AG20443 (cell line): ENCODE results near the gene HDHD5.
A peak's percentile ranks its signal among the peaks of the same experiment; 100 is the strongest.

Experiments used
- DNase-seq: peaks from one replicate; pipeline ENCODE4 v3.0.0; 2012; ENCODE audit warnings: low spot score, mixed read lengths

Gene HDHD5

GRCh38 chr22:17120281-17120680, 38.8 kb downstream of the HDHD5 start:
- peak; percentile 81 for DNase-seq

DNA sequence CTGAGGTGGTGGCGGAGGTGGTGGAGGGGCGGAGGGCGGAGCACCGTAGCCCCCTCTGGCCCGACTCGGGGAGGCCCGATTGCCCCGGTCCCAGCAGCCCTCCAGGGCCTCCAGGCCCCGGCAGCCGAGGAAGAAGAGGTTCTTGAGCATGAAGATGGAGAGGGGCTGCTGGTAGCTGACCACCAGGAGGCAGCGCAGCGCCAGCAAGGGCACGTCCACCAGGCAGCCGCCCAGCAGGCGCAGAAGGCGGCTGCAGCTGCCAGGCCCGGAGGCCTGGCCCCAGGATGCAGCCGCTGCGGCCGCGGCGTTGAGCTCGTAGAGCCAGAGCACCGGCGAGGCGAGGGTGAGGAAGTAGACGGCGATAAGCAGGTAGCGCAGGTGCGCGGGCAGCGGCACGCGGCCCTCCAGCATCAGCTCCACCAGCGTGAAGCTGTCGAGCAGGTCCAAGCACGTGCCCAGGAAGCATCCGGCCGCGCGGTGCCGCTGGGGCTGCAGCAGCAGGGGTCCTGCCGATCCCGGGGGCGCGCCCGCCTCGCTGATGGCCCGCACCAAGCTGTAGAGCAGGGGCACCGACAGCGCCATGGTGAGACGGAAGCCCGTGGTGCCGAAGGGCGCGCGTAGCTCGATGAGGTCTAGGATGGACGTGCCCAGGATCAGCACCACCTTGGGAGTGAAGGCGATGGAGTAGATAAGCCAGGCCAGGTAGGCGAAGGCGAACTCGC, 39.4 kb downstream of the HDHD5 start:
- DNase-seq = no peak

- no peak for DNase-seq
Measured at GRCh38 chr22:17118342-17118741, 40.7 kb downstream of the HDHD5 start.

DNA sequence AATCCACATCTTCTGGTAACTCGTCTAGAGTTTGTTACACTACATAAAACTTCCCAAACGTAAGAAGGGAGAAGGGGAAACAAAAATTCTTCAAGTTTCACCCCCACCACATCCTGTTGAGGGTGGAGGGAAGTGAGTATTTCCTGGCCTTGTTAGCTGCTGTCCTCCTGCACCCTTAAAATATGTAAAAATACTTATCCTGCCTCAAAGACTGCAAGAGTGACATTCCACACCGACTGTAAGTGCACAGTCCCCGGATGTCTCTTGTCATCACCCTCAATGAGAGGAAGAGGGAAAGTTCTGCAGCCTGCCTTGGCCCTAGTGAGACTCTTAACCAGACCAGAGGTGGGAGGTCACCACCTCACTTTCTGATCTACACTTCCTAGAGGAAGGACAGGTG, 41.2 kb downstream of the HDHD5 start:
- DNase-seq = no peak

DNA sequence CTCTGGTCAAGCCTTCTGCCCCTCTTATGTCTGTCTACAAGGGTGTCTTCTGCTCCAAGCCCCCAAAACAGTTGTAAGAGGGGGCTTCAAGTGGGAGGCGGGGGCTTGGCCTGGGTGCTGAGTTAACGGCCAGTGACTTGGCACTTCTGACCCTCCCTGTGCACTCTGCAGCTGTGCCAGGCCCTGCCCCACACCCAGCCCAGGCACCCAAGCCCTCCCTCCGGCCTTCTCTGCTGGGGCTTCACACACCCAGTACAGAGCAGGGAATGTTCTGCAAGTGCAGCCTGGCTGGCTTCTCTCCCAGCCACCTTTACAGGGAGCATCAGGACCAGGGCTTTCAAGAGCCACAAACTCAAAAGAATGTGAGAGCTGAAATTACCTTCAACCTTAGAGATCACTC, 41.7 kb downstream of the HDHD5 start:
- no peak for DNase-seq

DNA sequence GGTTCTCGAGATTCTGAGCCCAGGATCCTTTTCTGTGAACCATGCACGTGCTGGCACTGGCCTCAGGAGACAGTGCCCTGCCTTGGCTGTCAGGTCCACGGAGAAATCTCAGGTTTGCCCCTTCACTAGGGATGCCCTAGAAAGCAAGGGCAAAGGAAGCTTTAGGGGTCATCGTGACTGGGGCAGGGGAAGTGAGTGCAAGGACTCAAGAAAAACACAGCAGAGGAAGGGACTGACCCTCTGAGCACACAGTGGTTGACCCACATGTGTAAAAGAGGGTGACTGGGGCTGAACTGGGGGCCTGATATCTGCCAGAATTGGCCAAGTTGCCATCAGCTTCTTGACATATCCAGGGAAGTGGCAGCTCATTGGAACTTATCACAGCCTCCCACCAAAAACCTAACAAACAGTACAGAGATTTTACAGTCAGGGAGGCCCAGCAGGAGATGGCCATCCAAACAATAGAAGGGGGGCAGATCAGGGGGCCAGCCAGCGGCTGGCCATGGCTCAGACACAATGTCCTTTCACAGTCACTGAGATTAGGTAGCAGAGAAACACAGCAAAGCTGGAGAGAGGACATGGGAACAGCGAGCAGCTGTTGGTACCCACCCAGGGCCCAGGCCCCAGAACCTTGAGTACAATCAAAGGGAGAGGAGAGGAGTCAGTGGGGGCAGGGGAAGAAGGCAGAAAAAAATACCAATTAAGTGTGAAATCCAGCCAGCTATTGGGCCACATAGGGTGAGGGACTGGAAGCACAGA, 42.3 kb downstream of the HDHD5 start:
- DNase-seq = no peak

- DNase-seq = no peak
Measured at GRCh38 chr22:17115945-17116565, 43.0 kb downstream of the HDHD5 start.

DNA sequence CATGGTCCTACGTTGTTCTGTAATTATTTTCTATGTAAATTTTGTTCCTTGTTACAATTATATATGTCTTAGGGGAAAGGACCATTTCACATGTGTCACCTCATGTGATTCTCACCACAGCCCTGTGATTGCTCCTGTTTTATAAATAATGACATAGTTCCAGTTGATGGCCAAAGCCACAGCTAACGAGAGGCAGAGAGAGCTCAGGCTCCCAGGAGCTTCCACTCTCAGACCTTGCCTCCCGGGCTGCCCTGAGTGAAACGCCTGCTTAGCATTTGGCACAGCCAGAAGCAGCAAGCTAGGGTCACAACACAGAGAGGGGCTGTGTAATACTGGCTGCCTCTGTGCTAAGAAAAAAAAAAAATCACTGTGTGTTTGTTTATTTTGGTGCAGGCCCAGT, 43.8 kb downstream of the HDHD5 start:
- no peak for DNase-seq

DNA sequence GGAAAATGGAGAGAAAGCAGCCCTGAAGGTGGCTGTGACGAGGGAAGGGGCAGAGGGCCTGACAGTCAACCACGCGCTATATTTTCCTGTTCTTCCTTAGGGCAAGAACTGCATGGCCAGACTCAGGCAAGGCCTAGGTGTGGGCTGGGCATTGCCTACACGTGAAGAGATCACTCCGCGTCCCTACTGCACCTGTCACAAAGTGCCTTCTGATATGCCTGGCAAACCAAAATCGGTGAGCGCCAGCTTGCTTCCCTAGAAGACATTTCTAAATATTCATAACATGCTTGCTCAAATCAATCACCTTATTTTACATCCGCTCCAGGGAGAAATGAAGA, 44.2 kb downstream of the HDHD5 start:
- DNase-seq = no peak

- DNase-seq = no peak
Measured at GRCh38 chr22:17114173-17114897, 44.7 kb downstream of the HDHD5 start.

DNA sequence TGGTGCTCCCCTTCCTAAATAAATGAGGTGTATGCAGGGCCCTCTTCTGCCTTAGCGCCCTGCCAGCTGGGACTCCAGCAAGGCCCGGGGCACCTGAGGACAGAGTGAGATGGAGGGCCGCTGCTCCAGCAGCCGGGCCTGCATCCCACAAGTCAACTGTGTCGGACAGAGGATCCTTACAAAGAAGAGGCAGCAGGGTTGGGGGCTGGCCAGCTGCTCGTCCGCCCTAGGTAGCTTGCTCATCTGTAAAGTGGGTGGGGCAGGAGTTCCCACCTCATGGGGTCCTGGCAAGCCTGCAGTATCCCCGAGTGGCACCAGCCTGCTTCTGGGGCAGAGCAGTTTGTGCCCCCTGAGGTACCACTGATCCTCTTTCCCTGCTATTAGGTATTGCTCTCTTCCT, 45.5 kb downstream of the HDHD5 start:
- no peak for DNase-seq

GRCh38 chr22:17112491-17113042, 46.5 kb downstream of the HDHD5 start:
- no peak for DNase-seq

GRCh38 chr22:17110791-17111550, 48.1 kb downstream of the HDHD5 start:
- DNase-seq = no peak

GRCh38 chr22:17109976-17110375, 49.1 kb downstream of the HDHD5 start:
- no peak for DNase-seq

DNA sequence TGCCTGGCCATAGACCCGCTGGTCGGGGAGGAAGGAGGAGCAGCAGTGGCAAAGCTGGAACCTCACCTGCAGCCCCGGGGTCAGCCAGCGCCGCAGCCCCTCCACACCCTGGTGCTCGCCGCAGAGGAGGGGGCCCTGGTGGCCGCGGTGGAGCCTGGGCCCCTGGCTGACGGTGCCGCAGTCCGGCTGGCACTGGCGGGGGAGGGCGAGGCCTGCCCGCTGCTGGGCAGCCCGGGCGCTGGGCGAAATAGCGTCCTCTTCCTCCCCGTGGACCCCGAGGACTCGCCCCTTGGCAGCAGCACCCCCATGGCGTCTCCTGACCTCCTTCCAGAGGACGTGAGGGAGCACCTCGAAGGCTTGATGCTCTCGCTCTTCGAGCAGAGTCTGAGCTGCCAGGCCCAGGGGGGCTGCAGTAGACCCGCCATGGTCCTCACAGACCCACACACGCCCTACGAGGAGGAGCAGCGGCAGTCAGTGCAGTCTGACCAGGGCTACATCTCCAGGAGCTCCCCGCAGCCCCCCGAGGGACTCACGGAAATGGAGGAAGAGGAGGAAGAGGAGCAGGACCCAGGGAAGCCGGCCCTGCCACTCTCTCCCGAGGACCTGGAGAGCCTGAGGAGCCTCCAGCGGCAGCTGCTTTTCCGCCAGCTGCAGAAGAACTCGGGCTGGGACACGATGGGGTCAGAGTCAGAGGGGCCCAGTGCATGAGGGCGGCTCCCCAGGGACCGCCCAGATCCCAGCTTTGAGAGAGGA, 49.8 kb downstream of the HDHD5 start:
- no peak for DNase-seq

- DNase-seq = no peak
Measured at GRCh38 chr22:17108256-17109112, 50.6 kb downstream of the HDHD5 start.

DNA sequence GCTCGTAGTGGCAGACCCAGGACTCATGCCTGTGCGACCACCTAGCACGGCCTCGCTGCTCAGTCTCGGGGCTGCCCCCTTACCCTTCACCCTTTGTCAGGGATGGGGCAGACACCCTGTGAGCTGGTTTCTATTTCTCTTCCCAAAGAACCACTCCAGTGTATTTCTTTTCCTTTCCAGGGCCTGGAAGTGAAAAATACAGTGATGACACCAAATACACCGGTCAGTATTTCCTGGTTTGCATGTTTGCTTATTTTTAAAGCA, 51.6 kb downstream of the HDHD5 start:
- DNase-seq = no peak

DNA sequence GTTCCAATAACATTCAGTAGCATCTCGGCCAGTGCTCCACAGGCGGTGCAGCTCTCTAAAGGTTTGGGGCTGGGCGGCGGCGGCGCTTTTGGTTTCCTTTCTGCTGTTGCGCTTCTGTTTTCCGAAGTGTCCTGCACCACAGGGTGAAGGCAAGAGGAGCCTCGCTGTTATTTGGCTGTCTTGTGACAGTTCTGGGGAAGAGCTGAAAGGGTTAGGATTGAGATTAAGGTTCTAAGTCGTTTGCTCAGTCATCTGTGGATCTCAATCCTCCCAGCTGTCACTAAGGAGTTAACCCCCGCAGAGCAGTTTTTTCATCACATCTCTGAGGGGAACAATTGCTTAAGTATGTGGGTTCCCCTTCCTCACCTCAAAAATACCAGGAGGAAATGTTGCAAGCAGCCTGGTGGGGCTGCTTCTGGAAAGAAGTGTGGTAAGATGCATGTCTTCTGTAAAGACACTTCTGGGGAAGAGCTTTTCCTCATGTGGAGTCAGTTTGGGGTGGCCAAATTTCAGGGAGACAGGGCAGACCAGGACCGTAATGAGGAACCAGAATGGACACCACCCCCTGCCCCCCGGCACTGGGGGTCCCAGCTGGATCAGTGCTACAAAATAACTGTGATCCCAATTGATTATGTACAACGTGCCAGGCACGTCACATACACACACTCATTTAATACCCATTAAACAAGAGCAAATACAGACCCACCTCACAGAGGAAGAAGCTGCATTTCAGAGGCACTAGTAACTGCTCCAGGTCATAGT, 52.1 kb downstream of the HDHD5 start:
- no peak for DNase-seq

GRCh38 chr22:17106161-17106784, 52.8 kb downstream of the HDHD5 start:
- peak; percentile 9 for DNase-seq
